GM19351 (cell line): ENCODE data around the gene ARL4D.
"Not testable (repeated sequence)": the region's sequence is repeated elsewhere in the genome, so short reads cannot be mapped to it uniquely, and the experiment has no call there.

Experiments used
- ATAC-seq: cut with Tn5 transposase; IDR thresholded peaks from one replicate; pipeline ENCODE4 v1.9.1; 2021; ENCODE audit warnings: mild to moderate bottlenecking, moderate library complexity; ENCODE audit not compliant: unreplicated experiment

Gene ARL4D

DNA sequence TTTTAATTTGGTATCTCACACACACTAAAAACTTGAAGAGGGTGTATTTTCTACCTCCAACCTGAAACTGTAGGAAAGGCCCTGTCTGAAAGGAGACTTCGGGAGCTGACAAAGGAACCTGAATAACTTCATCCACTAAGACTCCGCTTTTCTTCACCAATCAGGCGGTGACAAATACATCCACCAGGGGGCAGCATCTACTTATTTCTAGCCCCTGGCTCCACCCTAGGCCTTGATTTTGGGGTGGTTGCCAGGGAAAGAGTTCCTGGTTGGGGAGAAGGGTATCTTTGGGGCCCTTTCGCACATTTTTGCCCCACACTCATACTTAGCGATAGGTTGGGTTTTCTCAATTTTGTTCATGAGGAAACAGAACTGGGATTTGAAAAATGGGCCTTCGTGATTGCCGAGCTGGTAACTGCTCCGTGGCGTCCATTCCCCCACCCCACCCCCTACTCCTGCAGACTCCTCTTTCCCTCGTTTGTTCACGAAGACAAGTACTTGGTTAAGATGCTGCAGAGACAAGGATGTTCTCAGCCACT is 4.8 kb upstream of the ARL4D start:
- no peak for ATAC-seq

DNA sequence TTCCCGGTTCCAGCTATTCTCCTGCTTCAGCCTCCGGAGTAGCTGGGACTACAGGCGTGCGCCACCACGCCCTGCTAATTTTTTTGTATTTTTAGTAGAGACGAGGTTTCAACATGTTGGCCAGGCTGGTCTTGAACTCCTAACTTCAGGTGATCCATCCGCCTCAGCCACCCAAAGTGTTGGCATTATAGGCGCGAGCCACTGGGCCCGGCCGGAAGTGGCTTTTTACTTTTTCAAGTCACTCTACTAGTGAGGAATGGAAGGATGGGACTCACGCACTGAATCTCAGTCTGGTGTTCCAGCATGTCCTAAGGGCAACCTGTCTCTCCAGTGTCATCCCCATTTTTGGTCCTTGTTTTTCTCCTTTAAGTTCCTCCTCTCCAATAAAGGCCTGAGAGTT is 4.1 kb upstream of the ARL4D start:
- ATAC-seq, result not testable (repeated sequence)

- no peak for ATAC-seq
Measured at GRCh38 chr17:43395165-43395564, 3.6 kb upstream of the ARL4D start.

- no peak for ATAC-seq
Measured at GRCh38 chr17:43396491-43397060, 2.2 kb upstream of the ARL4D start.

GRCh38 chr17:43399839-43400328 is 1.1 kb downstream of the ARL4D start:
- no peak for ATAC-seq

GRCh38 chr17:43400943-43401717 is 2.3 kb downstream of the ARL4D start:
- no peak for ATAC-seq

- no peak for ATAC-seq
Measured at GRCh38 chr17:43402078-43402477, 3.3 kb downstream of the ARL4D start.

- no peak for ATAC-seq
Measured at GRCh38 chr17:43402567-43402966, 3.8 kb downstream of the ARL4D start.

DNA sequence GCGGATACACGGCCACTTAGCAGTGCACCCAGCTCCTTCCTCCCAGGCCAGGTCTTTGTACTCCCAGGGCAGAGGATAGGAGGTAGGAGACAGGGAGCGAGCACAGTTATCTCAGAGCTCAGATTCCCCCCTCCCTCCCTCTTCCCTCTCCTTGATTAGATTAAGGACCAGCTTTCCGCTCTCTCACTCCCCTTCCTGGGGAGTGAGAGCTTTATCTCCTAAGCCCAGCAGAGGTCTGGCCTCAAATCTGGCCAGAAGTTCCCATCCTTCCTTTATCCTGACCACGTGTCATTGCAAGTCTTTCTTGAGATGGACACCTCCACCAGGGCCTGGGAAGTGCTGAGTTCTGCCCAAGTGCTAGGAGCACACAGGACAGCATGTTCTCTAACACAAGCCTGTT is 5.1 kb downstream of the ARL4D start:
- ATAC-seq, result no peak

- no peak for ATAC-seq
Measured at GRCh38 chr17:43405861-43406260, 7.1 kb downstream of the ARL4D start.

DNA sequence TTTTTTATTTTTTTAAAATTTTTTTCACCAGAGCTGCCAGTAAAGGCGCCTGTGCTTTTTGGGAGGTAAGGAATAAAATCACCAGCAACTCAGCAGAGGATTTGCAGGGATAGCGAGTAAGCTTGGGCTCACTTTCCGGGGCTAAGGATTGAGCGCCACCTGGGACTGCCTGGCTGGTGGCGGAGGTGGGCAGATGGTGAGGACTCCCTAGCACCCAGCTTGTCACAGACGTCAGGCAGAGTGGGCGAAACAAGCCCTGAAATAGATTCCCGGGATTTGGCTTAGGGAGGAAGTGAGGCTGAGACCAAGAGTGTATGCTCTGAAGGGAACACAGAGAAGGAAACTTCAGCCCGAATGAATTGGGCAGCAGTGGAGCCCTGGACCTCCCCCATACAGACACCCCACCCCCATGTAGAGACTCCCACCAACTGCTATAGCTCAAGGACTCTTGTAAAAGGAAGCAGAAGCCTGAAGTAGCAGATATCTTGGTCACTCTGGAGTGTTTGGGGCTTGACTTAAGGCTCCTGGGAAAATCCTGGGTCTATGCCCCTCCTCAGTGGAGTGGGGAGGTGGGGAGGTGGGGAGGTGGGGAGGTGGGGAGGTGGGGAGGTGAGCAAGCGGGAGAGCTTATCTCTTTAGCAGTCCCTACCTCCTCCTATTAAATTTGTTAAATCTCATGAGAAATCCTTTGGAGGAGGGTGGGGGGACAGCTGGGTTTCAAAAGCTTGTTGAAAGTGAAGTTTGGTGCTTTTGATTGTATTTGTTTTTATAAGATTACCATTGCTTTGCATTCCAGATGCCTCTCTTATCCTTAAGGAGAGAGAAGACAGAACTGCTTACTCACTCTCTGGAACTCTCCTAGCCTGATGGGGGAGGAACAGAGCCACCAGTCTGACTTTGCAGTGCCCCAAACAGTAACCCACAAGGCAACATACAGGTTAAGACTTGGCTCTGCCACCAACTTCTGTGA is 8.2 kb downstream of the ARL4D start:
- no peak for ATAC-seq

- no peak for ATAC-seq
Measured at GRCh38 chr17:43409131-43409530, 10.3 kb downstream of the ARL4D start.

GRCh38 chr17:43410557-43411368 is 12.0 kb downstream of the ARL4D start:
- ATAC-seq, result no peak

- ATAC-seq, result no peak
Measured at GRCh38 chr17:43411369-43411677, 12.5 kb downstream of the ARL4D start.

- ATAC-seq, result no peak
Measured at GRCh38 chr17:43411749-43412148, 13.0 kb downstream of the ARL4D start.

DNA sequence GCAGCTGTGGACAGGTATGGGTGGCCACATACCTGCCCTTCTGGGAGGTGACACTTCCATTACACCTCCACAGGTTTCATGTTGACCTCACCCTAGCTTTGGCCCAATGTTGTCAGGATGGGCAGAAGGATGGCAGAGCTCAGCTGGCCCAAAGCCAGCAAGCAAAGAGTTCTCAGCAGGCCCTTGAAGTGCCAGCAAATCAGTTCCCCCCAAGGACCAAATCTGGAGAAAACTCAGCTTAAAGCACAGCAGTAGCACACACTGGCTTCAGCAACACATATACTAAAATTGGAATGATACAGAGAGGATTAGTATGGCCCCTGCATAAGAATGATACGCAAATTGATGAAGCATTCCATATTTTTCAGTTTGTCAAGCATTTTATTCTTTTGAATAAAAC is 13.4 kb downstream of the ARL4D start:
- ATAC-seq, result no peak

- no peak for ATAC-seq
Measured at GRCh38 chr17:43416998-43417890, 18.5 kb downstream of the ARL4D start.

- ATAC-seq, result no peak
Measured at GRCh38 chr17:43418441-43419374, 19.9 kb downstream of the ARL4D start.
